Choroid plexus epithelial cell (primary cell): ENCODE data around the gene SPIC.

Experiments used
- DNase-seq: peaks from one replicate; pipeline ENCODE4 v3.0.0-alpha.2; 2010; ENCODE audit warnings: low read depth
- H3K4me3 ChIP-seq: 2 replicates; pipeline ENCODE4 v1.5.1; 2011; ENCODE audit warnings: low read depth, mild to moderate bottlenecking, control low read depth, low read length, moderate library complexity
- CTCF ChIP-seq: conservative IDR thresholded peaks from 2 replicates; pipeline ENCODE4 v1.5.1; 2011; ENCODE audit warnings: low read depth, mild to moderate bottlenecking, control low read depth, inconsistent platforms, low read length, moderate library complexity

The SPIC gene

GRCh38 chr12:101521136-101521535 lies 46.0 kb downstream of the SPIC start:
- no peak for TF ChIP-seq CTCF
- H3K4me3 ChIP-seq = no peak overlapping the region
- DNase-seq = no peak

GRCh38 chr12:101527682-101528081 lies 52.5 kb downstream of the SPIC start:
- TF ChIP-seq CTCF = no peak
- no peak overlapping the region for H3K4me3 ChIP-seq
- no peak for DNase-seq

- no peak for DNase-seq
- no peak for TF ChIP-seq CTCF
- H3K4me3 ChIP-seq = no peak overlapping the region
Measured at GRCh38 chr12:101536069-101536674, 61.0 kb downstream of the SPIC start.
